ENCODE results near the gene ERG.

ERG gene

GRCh38 chr21:38474796-38475195 is 23.5 kb downstream of the ERG start:
- TF ChIP-seq GATA3 (IDR thresholded peaks at IDR 0.05; ENCODE audit: low read depth, low read length) (no peak), GATA2 (IDR thresholded peaks at IDR 0.05; ENCODE audit: low read depth, low read length) (no peak)

GRCh38 chr21:38474124-38474523 is 24.2 kb downstream of the ERG start:
- no peak for TF ChIP-seq GATA3 (IDR thresholded peaks at IDR 0.05; ENCODE audit: low read depth, low read length)
- no peak for TF ChIP-seq GATA2 (IDR thresholded peaks at IDR 0.05; ENCODE audit: low read depth, low read length)

GRCh38 chr21:38472412-38473108 is 25.7 kb downstream of the ERG start:
- TF ChIP-seq GATA3 (IDR thresholded peaks at IDR 0.05; ENCODE audit: low read depth, low read length): no peak
- no peak for TF ChIP-seq GATA2 (IDR thresholded peaks at IDR 0.05; ENCODE audit: low read depth, low read length)

- TF ChIP-seq GATA3 (IDR thresholded peaks at IDR 0.05; ENCODE audit: low read depth, low read length) (no peak), GATA2 (IDR thresholded peaks at IDR 0.05; ENCODE audit: low read depth, low read length) (no peak)
Observed at GRCh38 chr21:38471766-38472165, 26.5 kb downstream of the ERG start.

- TF ChIP-seq GATA2 (IDR thresholded peaks at IDR 0.05; ENCODE audit: low read depth, low read length) (no peak), GATA3 (IDR thresholded peaks at IDR 0.05; ENCODE audit: low read depth, low read length) (no peak)
Observed at GRCh38 chr21:38470755-38471154, 27.5 kb downstream of the ERG start.

GRCh38 chr21:38469642-38470041 is 28.6 kb downstream of the ERG start:
- TF ChIP-seq GATA3 (IDR thresholded peaks at IDR 0.05; ENCODE audit: low read depth, low read length): no peak
- no peak for TF ChIP-seq GATA2 (IDR thresholded peaks at IDR 0.05; ENCODE audit: low read depth, low read length)

GRCh38 chr21:38468989-38469388 is 29.3 kb downstream of the ERG start:
- TF ChIP-seq GATA2 (IDR thresholded peaks at IDR 0.05; ENCODE audit: low read depth, low read length) (no peak), GATA3 (IDR thresholded peaks at IDR 0.05; ENCODE audit: low read depth, low read length) (no peak)

GRCh38 chr21:38467911-38468310 is 30.4 kb downstream of the ERG start:
- TF ChIP-seq GATA3 (IDR thresholded peaks at IDR 0.05; ENCODE audit: low read depth, low read length) (no peak), GATA2 (IDR thresholded peaks at IDR 0.05; ENCODE audit: low read depth, low read length) (no peak)

GRCh38 chr21:38467374-38467773 is 30.9 kb downstream of the ERG start:
- TF ChIP-seq GATA2 (IDR thresholded peaks at IDR 0.05; ENCODE audit: low read depth, low read length) (no peak), GATA3 (IDR thresholded peaks at IDR 0.05; ENCODE audit: low read depth, low read length) (no peak)

- TF ChIP-seq GATA2 (IDR thresholded peaks at IDR 0.05; ENCODE audit: low read depth, low read length) (no peak), GATA3 (IDR thresholded peaks at IDR 0.05; ENCODE audit: low read depth, low read length) (no peak)
Observed at GRCh38 chr21:38460171-38460742, 38.0 kb downstream of the ERG start.

- TF ChIP-seq GATA3 (IDR thresholded peaks at IDR 0.05; ENCODE audit: low read depth, low read length) (no peak), GATA2 (IDR thresholded peaks at IDR 0.05; ENCODE audit: low read depth, low read length) (no peak)
Observed at GRCh38 chr21:38459490-38459889, 38.8 kb downstream of the ERG start.

- TF ChIP-seq GATA3 (IDR thresholded peaks at IDR 0.05; ENCODE audit: low read depth, low read length) (no peak), GATA2 (IDR thresholded peaks at IDR 0.05; ENCODE audit: low read depth, low read length) (no peak)
Observed at GRCh38 chr21:38455403-38455802, 42.9 kb downstream of the ERG start.

GRCh38 chr21:38454702-38455101 is 43.6 kb downstream of the ERG start:
- TF ChIP-seq GATA3 (IDR thresholded peaks at IDR 0.05; ENCODE audit: low read depth, low read length) (no peak), GATA2 (IDR thresholded peaks at IDR 0.05; ENCODE audit: low read depth, low read length) (no peak)

- TF ChIP-seq GATA3 (IDR thresholded peaks at IDR 0.05; ENCODE audit: low read depth, low read length): no peak
- no peak for TF ChIP-seq GATA2 (IDR thresholded peaks at IDR 0.05; ENCODE audit: low read depth, low read length)
Observed at GRCh38 chr21:38454161-38454560, 44.1 kb downstream of the ERG start.

- TF ChIP-seq GATA3 (IDR thresholded peaks at IDR 0.05; ENCODE audit: low read depth, low read length) (no peak), GATA2 (IDR thresholded peaks at IDR 0.05; ENCODE audit: low read depth, low read length) (no peak)
Observed at GRCh38 chr21:38448671-38449385, 49.4 kb downstream of the ERG start.

All from SH-SY5Y (cell line).